ENCODE results near the gene PIP4K2B.
"Not testable (repeated sequence)": the region's sequence is repeated elsewhere in the genome, so short reads cannot be mapped to it uniquely, and the experiment has no call there.

The PIP4K2B gene

GRCh38 chr17:38728290-38728831, 71.0 kb downstream of the PIP4K2B start:
- DNase-seq = peak; percentile 81 to 87

- DNase-seq = peak; percentile 70 to 78
Observed at GRCh38 chr17:38727736-38728135, 71.6 kb downstream of the PIP4K2B start.

- not testable (repeated sequence) for DNase-seq
Observed at GRCh38 chr17:38726145-38726544, 73.2 kb downstream of the PIP4K2B start.

GRCh38 chr17:38725066-38725465, 74.3 kb downstream of the PIP4K2B start:
- no peak for DNase-seq

- DNase-seq = no peak
Observed at GRCh38 chr17:38724337-38724988, 74.9 kb downstream of the PIP4K2B start.

GRCh38 chr17:38721802-38722201, 77.6 kb downstream of the PIP4K2B start:
- no peak for DNase-seq

GRCh38 chr17:38720941-38721340, 78.4 kb downstream of the PIP4K2B start:
- DNase-seq = no peak

- no peak for DNase-seq
Observed at GRCh38 chr17:38719943-38720641, 79.3 kb downstream of the PIP4K2B start.

- DNase-seq = no peak
Observed at GRCh38 chr17:38719289-38719942, 79.9 kb downstream of the PIP4K2B start.

GRCh38 chr17:38717139-38717745, 82.1 kb downstream of the PIP4K2B start:
- DNase-seq = no peak

- DNase-seq = no peak
Observed at GRCh38 chr17:38716368-38717005, 82.9 kb downstream of the PIP4K2B start.
